Ovary (tissue), 9 donors: ENCODE measurements around the gene YJEFN3. TPM values are rescaled to one million over a fixed set of nuclear protein-coding genes. Genes with fewer than 3 reads are reported as not detected.

Experiments
- DNase-seq, 5 donors: peaks; one replicate each; pipeline ENCODE4 v3.0.0-alpha.2; 2019 to 2020
- H3K27ac ChIP-seq, 2 donors: fragments of 200-600 bp; one replicate each; pipeline versions ENCODE4 v1.5.1 to v1.8.0; 2019 to 2022
- H3K27me3 ChIP-seq: fragments of 200-600 bp; one replicate; pipeline ENCODE4 v1.8.0; 2022
- H3K36me3 ChIP-seq: fragments of 200-600 bp; sonication (generic); one replicate; pipeline ENCODE4 v1.5.1; 2019
- H3K4me1 ChIP-seq: one replicate; pipeline ENCODE4 v1.8.1; 2013; ENCODE audit warnings: mild to moderate bottlenecking, moderate library complexity; ENCODE audit not compliant: insufficient read depth
- H3K4me3 ChIP-seq: fragments of 200-600 bp; sonication (generic); one replicate; pipeline ENCODE4 v1.5.1; 2017
- H3K9me3 ChIP-seq, 2 donors: fragments of 200-600 bp in 1 of 2; sonication (generic) in 1 of 2; one replicate each; pipeline versions ENCODE4 v1.5.1 to v1.8.1; 2013 to 2019; ENCODE audit warnings: mild to moderate bottlenecking in 1 of 2, moderate library complexity in 1 of 2
- EP300 ChIP-seq: sonication (generic); formaldehyde crosslinking; IDR thresholded peaks from one replicate; pipeline ENCODE4 v1.6.1; 2017; ENCODE audit warnings: antibody characterized with exemption
- POLR2A ChIP-seq: fragments of 450-650 bp; IDR thresholded peaks from one replicate; pipeline ENCODE4 v1.6.1; 2017; ENCODE audit warnings: antibody characterized with exemption, mild to moderate bottlenecking, moderate library complexity
- WGBS, 3 donors: extraction: QIAGEN DNeasy Blood & Tissue Kit in 1 of 3; methylation state at CpG; one replicate each; pipeline versions ENCODE4 v1.1.5 to v1.1.7; 2013 to 2017; 5-methylcytosine and 5-hydroxymethylcytosine counted together
- intact Hi-C, 4 donors: fragments of 100-400 bp; cut with DNase I; formaldehyde crosslinking; loops; one replicate each; pipeline versions ENCODE4 v1.11.0 to v1.15.1; 2022 to 2023
- polyA plus RNA-seq, 2 donors: library from polyadenylated mRNA; stranded (reverse); fragments of 200-250 nt in 1 of 2; fragments of 350-450 nt in 1 of 2; fragmentation: Illumina TruSeq in 1 of 2; extraction: RNeasy Lipid Tissue Mini Kit (QIAGEN cat#74804) in 1 of 2; gene quantifications; one replicate each; pipeline ENCODE4 v1.2.3, GENCODE V29; 2013 to 2014
- total RNA-seq, 7 donors: library from RNA; depleted of rRNA in 2 of 7; stranded (reverse); fragments of >200 nt in 2 of 7; fragmentation: NEBNext Ultra II Directional in 3 of 7; extraction: Animal tissue kit (Norgen Biotek cat#: 25700) in 3 of 7; gene quantifications; one replicate each; pipeline versions ENCODE4 v1.1.0 to v1.2.4, GENCODE V29; 2016 to 2023
- TF ChIP-seq, protein P1 (sequence below), 3 donors: fragments of 450-650 bp in 2 of 3; fragments of 200-600 bp in 1 of 3; IDR thresholded peaks; one replicate each; pipeline versions ENCODE4 v1.5.1 to v1.8.0; 2016 to 2022; ENCODE audit warnings: antibody characterized with exemption in 3 of 3, mild to moderate bottlenecking in 1 of 3
- donor health status: DM: no; HTN: no; CAD: no; lungs with moderate emphysema.
- donor health status: DM: no; HTN: no; CAD: no.
- donor health status: Bipolar disorder and iron deficiency.
- donor health status: DM: yes; HTN: yes; CAD: no.
- donor health status: DM: no; HTN: no; CAD: no.
- donor health status: DM: yes; HTN: yes; CAD: no.

YJEFN3 gene
- total and polyA plus RNA-seq, 9 donors, result 2.0 to 5.0 (median 2.9) TPM

- Histone ChIP-seq H3K36me3 (no peaks in the 10 kb centered on the region), H3K4me3 (no peak overlapping the region), H3K27me3 (no peaks in the 10 kb centered on the region), H3K27ac (no peak overlapping the region), H3K9me3 (no peaks in the 10 kb centered on the region), H3K4me1 (no peaks in the 10 kb centered on the region)
- WGBS, 3 donors, result 87 to 88% (median 87%) methylated on average over 29 to 30 of the region's 30 CpGs
- DNase-seq, result no peak
- TF ChIP-seq POLR2A (no peak), EP300 (no peak)
- TF ChIP-seq, protein P1, sequence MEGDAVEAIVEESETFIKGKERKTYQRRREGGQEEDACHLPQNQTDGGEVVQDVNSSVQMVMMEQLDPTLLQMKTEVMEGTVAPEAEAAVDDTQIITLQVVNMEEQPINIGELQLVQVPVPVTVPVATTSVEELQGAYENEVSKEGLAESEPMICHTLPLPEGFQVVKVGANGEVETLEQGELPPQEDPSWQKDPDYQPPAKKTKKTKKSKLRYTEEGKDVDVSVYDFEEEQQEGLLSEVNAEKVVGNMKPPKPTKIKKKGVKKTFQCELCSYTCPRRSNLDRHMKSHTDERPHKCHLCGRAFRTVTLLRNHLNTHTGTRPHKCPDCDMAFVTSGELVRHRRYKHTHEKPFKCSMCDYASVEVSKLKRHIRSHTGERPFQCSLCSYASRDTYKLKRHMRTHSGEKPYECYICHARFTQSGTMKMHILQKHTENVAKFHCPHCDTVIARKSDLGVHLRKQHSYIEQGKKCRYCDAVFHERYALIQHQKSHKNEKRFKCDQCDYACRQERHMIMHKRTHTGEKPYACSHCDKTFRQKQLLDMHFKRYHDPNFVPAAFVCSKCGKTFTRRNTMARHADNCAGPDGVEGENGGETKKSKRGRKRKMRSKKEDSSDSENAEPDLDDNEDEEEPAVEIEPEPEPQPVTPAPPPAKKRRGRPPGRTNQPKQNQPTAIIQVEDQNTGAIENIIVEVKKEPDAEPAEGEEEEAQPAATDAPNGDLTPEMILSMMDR (IDR thresholded peaks at IDR 0.05), result no peak
- intact Hi-C loops, result loop anchor here in 1 of 4 donors (10.0 kb wide), 1 partner anchor 351 kb away; no protein-coding TSS in a partner anchor
Measured at GRCh38 chr19:19495614-19496603, 32.8 kb upstream of the YJEFN3 start.

GRCh38 chr19:19498255-19498991 is 30.3 kb upstream of the YJEFN3 start:
- TF ChIP-seq EP300 (no peak), POLR2A (no peak)
- TF ChIP-seq, protein P1 (IDR thresholded peaks at IDR 0.05), result no peak
- Histone ChIP-seq H3K27ac (no peak overlapping the region), H3K4me3 (no peak overlapping the region), H3K27me3 (no peaks in the 10 kb centered on the region), H3K36me3 (no peaks in the 10 kb centered on the region), H3K4me1 (no peaks in the 10 kb centered on the region), H3K9me3 (no peaks in the 10 kb centered on the region)
- 89 to 92% (median 90%) methylated on average over 33 of the region's 33 CpGs for WGBS, 3 donors
- intact Hi-C loops, result loop anchor here in 1 of 4 donors (10.0 kb wide), 1 partner anchor 354 kb away; no protein-coding TSS in a partner anchor
- no peak for DNase-seq

DNA sequence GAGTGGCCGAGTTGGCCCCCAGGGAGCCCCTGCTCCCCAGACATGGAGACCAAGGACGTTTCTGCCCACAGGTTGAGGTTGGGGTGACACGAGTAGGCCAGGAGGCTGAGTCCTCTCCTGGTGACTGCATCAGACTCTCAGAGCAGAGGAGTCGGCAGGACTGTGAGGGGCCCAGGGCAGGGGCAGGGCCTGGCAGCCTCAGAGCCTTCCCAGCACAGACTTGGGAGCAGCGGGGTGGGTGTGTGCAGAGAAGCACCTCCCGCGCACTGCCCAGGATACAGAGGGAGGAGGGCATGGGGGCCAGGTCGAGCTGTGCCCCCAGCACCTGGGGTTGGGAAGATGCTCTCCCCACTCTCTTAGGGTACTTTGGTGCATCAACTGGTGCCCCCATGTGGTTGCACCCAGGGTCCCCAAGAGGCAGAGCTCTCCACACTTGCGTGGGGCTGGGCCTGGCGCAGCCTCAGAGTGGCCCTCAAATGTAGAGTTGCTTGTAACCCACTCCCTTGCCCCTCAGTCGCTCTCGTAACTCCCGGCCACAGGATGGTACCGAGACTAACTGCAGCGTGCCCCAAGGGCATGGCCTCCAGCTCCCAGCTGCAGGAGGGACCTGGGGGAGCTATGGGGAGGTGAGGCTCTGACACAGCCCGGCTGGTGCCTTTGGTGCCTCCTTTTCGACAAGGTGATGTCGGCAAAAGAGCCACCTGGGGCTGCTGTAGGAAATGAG is 29.3 kb upstream of the YJEFN3 start:
- 76 to 83% (median 80%) methylated on average over 17 to 18 of the region's 18 CpGs for WGBS, 3 donors

More for the DNA sequence above, 29.3 kb upstream of the YJEFN3 start:
- no peaks in the 10 kb centered on the region for H3K36me3 ChIP-seq
- intact Hi-C loops, result loop anchor here in 1 of 4 donors (10.0 kb wide), 1 partner anchor 355 kb away; no protein-coding TSS in a partner anchor
- H3K27ac ChIP-seq, result no peak overlapping the region
- no peak for DNase-seq
- no peaks in the 10 kb centered on the region for H3K9me3 ChIP-seq
- H3K4me3 ChIP-seq, result no peak overlapping the region
- H3K27me3 ChIP-seq, result no peaks in the 10 kb centered on the region
- TF ChIP-seq, protein P1 (IDR thresholded peaks at IDR 0.05), result no peak
- TF ChIP-seq POLR2A (no peak), EP300 (no peak)
- no peaks in the 10 kb centered on the region for H3K4me1 ChIP-seq
